HepG2 (cell line): Measurements from ENCODE around the gene FAM3B. TPM values are rescaled to one million over a fixed set of nuclear protein-coding genes. Genes with fewer than 3 reads are reported as not detected.
A peak's percentile ranks its signal among the peaks of the same experiment; 100 is the strongest.

ENCODE experiments used
- ATF2 ChIP-seq: sonication (generic); formaldehyde crosslinking; IDR thresholded peaks from 2 replicates; pipeline ENCODE4 v1.4.0; 2020; ENCODE audit warnings: missing genetic modification reagents
- CSRNP1 ChIP-seq: sonication (generic); formaldehyde crosslinking; IDR thresholded peaks from 2 replicates; pipeline ENCODE4 v1.8.1; 2023; ENCODE audit warnings: mild to moderate bottlenecking, missing genetic modification reagents
- ELF4 ChIP-seq: sonication (generic); formaldehyde crosslinking; IDR thresholded peaks from 2 replicates; pipeline ENCODE4 v1.5.0; 2020; ENCODE audit warnings: missing genetic modification reagents, mild to moderate bottlenecking, moderate library complexity, borderline replicate concordance
- FOSL2 ChIP-seq: sonication (generic); formaldehyde crosslinking; IDR thresholded peaks from 2 replicates; pipeline ENCODE4 v1.4.0; 2020; ENCODE audit warnings: missing genetic modification reagents
- IRF1 ChIP-seq: sonication (generic); formaldehyde crosslinking; IDR thresholded peaks from 2 replicates; pipeline ENCODE4 v1.4.0; 2020; ENCODE audit warnings: low read depth, mild to moderate bottlenecking, missing genetic modification reagents
- PRDM15 ChIP-seq: sonication (generic); formaldehyde crosslinking; IDR thresholded peaks from 2 replicates; pipeline ENCODE4 v1.4.0; 2020; ENCODE audit warnings: missing genetic modification reagents
- SALL1 ChIP-seq: sonication (generic); formaldehyde crosslinking; IDR thresholded peaks from 2 replicates; pipeline ENCODE4 v1.8.0; 2022; ENCODE audit warnings: mild to moderate bottlenecking, missing genetic modification reagents
- TAF15 ChIP-seq: fragments of 200-400 bp; formaldehyde crosslinking; IDR thresholded peaks from one replicate; pipeline ENCODE4 v1.6.1; 2018; ENCODE audit warnings: mild to moderate bottlenecking, low read depth, low read length; ENCODE audit not compliant: poor library complexity, severe bottlenecking
- TP53 ChIP-seq: sonication (generic); formaldehyde crosslinking; conservative IDR thresholded peaks from 2 replicates; pipeline ENCODE4 v1.4.0; 2020; ENCODE audit warnings: missing genetic modification reagents
- ZBTB3 ChIP-seq: sonication (generic); formaldehyde crosslinking; IDR thresholded peaks from 2 replicates; pipeline ENCODE4 v1.4.0; 2020; ENCODE audit warnings: low read depth, mild to moderate bottlenecking, moderate library complexity, missing genetic modification reagents, borderline replicate concordance
- ZBTB7B ChIP-seq: sonication (generic); formaldehyde crosslinking; IDR thresholded peaks from 2 replicates; pipeline ENCODE4 v1.4.0; 2020; ENCODE audit warnings: missing genetic modification reagents
- ZNF333 ChIP-seq: sonication (generic); formaldehyde crosslinking; IDR thresholded peaks from 2 replicates; pipeline ENCODE4 v1.4.0; 2020; ENCODE audit warnings: mild to moderate bottlenecking, missing genetic modification reagents, borderline replicate concordance
- polyA plus RNA-seq, 8 experiments: library from polyadenylated mRNA; depleted of rRNA in 3 of 8; stranded (reverse) in 7 of 8; unstranded in 1 of 8; fragments of >200 nt; fragmentation: Illumina TruSeq in 4 of 8; extraction: Trizol in 4 of 8; gene quantifications; 2 replicates each; pipeline versions ENCODE4 v1.2.1 to v1.2.3, GENCODE V29; 2011 to 2016; ENCODE audit warnings: low read depth in 4 of 8, missing spikeins in 1 of 8, mixed read lengths in 1 of 8; ENCODE audit not compliant: insufficient read depth in 1 of 8
- total RNA-seq, 5 experiments: library from RNA; depleted of rRNA; stranded (reverse); fragments of >200 nt; fragmentation: Illumina TruSeq; extraction: Trizol; gene quantifications; 2 replicates each; pipeline ENCODE4 v1.2.3, GENCODE V29; 2016; ENCODE audit warnings: low read depth in 1 of 5
- TF ChIP-seq, protein P1 (sequence below), 2 experiments: sonication (generic) in 1 of 2; formaldehyde crosslinking in 1 of 2; IDR thresholded peaks; 2 replicates each; pipeline versions ENCODE4 v1.4.0 to v1.6.1; 2018 to 2020; ENCODE audit warnings: missing genetic modification reagents in 2 of 2, borderline replicate concordance in 1 of 2, low read depth in 1 of 2, mild to moderate bottlenecking in 1 of 2, missing biosample characterization in 1 of 2
- TF ChIP-seq, protein P2 (sequence below): IDR thresholded peaks from 2 replicates; pipeline ENCODE4 v1.6.1; 2016; ENCODE audit warnings: low read depth, control low read depth

Gene FAM3B
- total and polyA plus RNA-seq, 2 of the 13 experiments (the other 11 are each of a cell fraction or from before 2014, with no cell fraction given): 46.5 to 62.0 TPM

GRCh38 chr21:41369105-41369919 lies 52.7 kb downstream of the FAM3B start (continued):
- TF ChIP-seq, protein P1, sequence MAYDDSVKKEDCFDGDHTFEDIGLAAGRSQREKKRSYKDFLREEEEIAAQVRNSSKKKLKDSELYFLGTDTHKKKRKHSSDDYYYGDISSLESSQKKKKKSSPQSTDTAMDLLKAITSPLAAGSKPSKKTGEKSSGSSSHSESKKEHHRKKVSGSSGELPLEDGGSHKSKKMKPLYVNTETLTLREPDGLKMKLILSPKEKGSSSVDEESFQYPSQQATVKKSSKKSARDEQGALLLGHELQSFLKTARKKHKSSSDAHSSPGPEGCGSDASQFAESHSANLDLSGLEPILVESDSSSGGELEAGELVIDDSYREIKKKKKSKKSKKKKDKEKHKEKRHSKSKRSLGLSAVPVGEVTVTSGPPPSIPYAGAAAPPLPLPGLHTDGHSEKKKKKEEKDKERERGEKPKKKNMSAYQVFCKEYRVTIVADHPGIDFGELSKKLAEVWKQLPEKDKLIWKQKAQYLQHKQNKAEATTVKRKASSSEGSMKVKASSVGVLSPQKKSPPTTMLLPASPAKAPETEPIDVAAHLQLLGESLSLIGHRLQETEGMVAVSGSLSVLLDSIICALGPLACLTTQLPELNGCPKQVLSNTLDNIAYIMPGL (CRISPR knock-in tag; IDR thresholded peaks at IDR 0.05; ENCODE audit: borderline replicate concordance in 1 of 2, low read depth in 1 of 2): peak in 1 of 2 experiments; percentile 22; a peak in 2 of 4 replicates
- TF ChIP-seq TAF15 (no peak), ZBTB7B (CRISPR knock-in tag) (peak; percentile 63; the same call in 1 of the 2 replicates), SALL1 (peak; percentile 36; the same call in 1 of the 2 replicates), IRF1 (no peak), ELF4 (CRISPR knock-in tag) (no peak), TP53 (CRISPR knock-in tag) (no peak), FOSL2 (CRISPR knock-in tag) (no peak), ATF2 (CRISPR knock-in tag) (no peak), ZBTB3 (CRISPR knock-in tag) (no peak), ZNF333 (no peak), CSRNP1 (CRISPR knock-in tag) (no peak), PRDM15 (CRISPR knock-in tag) (no peak)
- TF ChIP-seq, protein P2, sequence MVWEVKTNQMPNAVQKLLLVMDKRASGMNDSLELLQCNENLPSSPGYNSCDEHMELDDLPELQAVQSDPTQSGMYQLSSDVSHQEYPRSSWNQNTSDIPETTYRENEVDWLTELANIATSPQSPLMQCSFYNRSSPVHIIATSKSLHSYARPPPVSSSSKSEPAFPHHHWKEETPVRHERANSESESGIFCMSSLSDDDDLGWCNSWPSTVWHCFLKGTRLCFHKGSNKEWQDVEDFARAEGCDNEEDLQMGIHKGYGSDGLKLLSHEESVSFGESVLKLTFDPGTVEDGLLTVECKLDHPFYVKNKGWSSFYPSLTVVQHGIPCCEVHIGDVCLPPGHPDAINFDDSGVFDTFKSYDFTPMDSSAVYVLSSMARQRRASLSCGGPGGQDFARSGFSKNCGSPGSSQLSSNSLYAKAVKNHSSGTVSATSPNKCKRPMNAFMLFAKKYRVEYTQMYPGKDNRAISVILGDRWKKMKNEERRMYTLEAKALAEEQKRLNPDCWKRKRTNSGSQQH (CRISPR knock-in tag): no peak
